Fibroblast of lung (primary cell): Measurements from ENCODE around the gene PELO. TPM values are rescaled to one million over a fixed set of nuclear protein-coding genes. Genes with fewer than 3 reads are reported as not detected.

Experiments
- DNase-seq, 2 donors: peaks; one replicate each; pipeline versions ENCODE4 v3.0.0 to v3.0.0-alpha.2; 2010; ENCODE audit warnings: low read depth in 2 of 2
- H2AFZ ChIP-seq: 2 replicates; pipeline ENCODE4 v1.5.1; 2012; ENCODE audit warnings: low read length, control low read depth, inconsistent platforms
- H3K27ac ChIP-seq: 2 replicates; pipeline ENCODE4 v1.5.1; 2011; ENCODE audit warnings: low read length, control low read depth; ENCODE audit not compliant: insufficient read depth
- H3K27me3 ChIP-seq: 2 replicates; pipeline ENCODE4 v1.5.1; 2011; ENCODE audit warnings: mild to moderate bottlenecking, low read length; ENCODE audit not compliant: control insufficient read depth, insufficient read depth
- H3K36me3 ChIP-seq: 2 replicates; pipeline ENCODE4 v1.5.1; 2011; ENCODE audit warnings: low read length; ENCODE audit not compliant: control insufficient read depth, insufficient read depth
- H3K4me1 ChIP-seq: 2 replicates; pipeline ENCODE4 v1.5.1; 2011; ENCODE audit warnings: low read length; ENCODE audit not compliant: control insufficient read depth, insufficient read depth; ENCODE audit errors: extremely low read depth
- H3K4me2 ChIP-seq: 2 replicates; pipeline ENCODE4 v1.5.1; 2011; ENCODE audit warnings: low read length, control low read depth; ENCODE audit not compliant: insufficient read depth; ENCODE audit errors: extremely low read depth
- H3K4me3 ChIP-seq, 4 experiments: fragments of 200-600 bp in 1 of 4; sonication (generic) in 1 of 4; replicated peaks in 1 of 4; 2 replicates each; pipeline ENCODE4 v1.5.1; 2011 to 2016; ENCODE audit warnings: low read length in 4 of 4, low read depth in 3 of 4, mild to moderate bottlenecking in 3 of 4, control low read depth in 2 of 4, inconsistent platforms in 1 of 4, mixed read lengths in 1 of 4; ENCODE audit not compliant: insufficient read depth in 1 of 4; ENCODE audit errors: control extremely low read depth in 1 of 4
- H3K79me2 ChIP-seq: 2 replicates; pipeline ENCODE4 v1.5.1; 2012; ENCODE audit warnings: mild to moderate bottlenecking, low read length, inconsistent platforms; ENCODE audit not compliant: control insufficient read depth, insufficient read depth
- H3K9ac ChIP-seq: 2 replicates; pipeline ENCODE4 v1.5.1; 2011; ENCODE audit warnings: mild to moderate bottlenecking, low read length, control low read depth; ENCODE audit not compliant: insufficient read depth
- H3K9me3 ChIP-seq: 2 replicates; pipeline ENCODE4 v1.5.1; 2012; ENCODE audit warnings: low read depth, low read length; ENCODE audit not compliant: control insufficient read depth, insufficient read depth
- H4K20me1 ChIP-seq: 2 replicates; pipeline ENCODE4 v1.5.1; 2011; ENCODE audit warnings: low read length; ENCODE audit not compliant: control insufficient read depth, insufficient read depth; ENCODE audit errors: extremely low read depth
- CTCF ChIP-seq, 2 donors: IDR thresholded peaks in 1 of 2; conservative IDR thresholded peaks in 1 of 2; 1 replicate in 1 of 2; 2 replicates in 1 of 2; pipeline ENCODE4 v1.5.1; 2011 to 2012; ENCODE audit warnings: low read length in 2 of 2, control low read depth in 1 of 2, inconsistent platforms in 1 of 2, low read depth in 1 of 2, mild to moderate bottlenecking in 1 of 2
- EZH2 ChIP-seq: IDR thresholded peaks from 2 replicates; pipeline ENCODE4 v1.5.1; 2012; ENCODE audit warnings: low read length, control low read depth, mild to moderate bottlenecking; ENCODE audit errors: missing control alignments
- polyA plus RNA-seq, 2 donors: library from polyadenylated mRNA; depleted of rRNA in 1 of 2; stranded (reverse) in 1 of 2; unstranded in 1 of 2; fragments of >200 nt; gene quantifications; 2 replicates each; pipeline ENCODE4 v1.2.1, GENCODE V29; 2011 to 2012; ENCODE audit warnings: missing spikeins in 1 of 2
- total RNA-seq: library from RNA; depleted of rRNA; stranded (reverse); fragments of >200 nt; gene quantifications from 2 replicates; pipeline ENCODE4 v1.2.1, GENCODE V29; 2014

Gene PELO
- total and polyA plus RNA-seq, 2 donors (not counting 1 experiment from before 2014, with no cell fraction given) = 30.5 to 45.2 TPM

DNA sequence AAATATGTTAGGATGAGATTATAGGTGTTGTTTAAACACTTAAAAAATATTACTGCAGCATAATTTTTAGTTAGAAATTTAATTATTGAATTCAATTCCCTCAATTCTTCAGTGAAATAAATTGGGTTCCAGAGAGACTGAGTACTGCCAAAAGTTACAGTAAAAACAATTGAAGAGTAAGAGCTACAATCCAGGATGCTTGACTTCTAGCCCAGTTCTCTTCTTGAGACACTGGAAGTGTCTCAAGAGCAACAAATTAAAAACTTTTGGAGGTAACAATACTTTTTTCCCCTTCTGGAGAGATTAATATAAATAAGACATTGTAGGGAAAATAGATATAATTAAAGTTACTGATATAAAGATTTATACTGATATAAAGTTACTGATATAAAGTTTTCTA is 8.3 kb downstream of the PELO start:
- Histone ChIP-seq H3K4me2 (no peak overlapping the region), H3K27ac (no peak overlapping the region), H3K79me2 (peaks cover 55% of the 10 kb centered on the region), H3K4me3 (no peak overlapping the region), H2AFZ (no peak overlapping the region), H3K36me3 (peaks cover 2% of the 10 kb centered on the region), H3K9ac (no peak overlapping the region), H3K27me3 (no peaks in the 10 kb centered on the region), H3K4me1 (peaks cover 11% of the 10 kb centered on the region), H3K9me3 (no peaks in the 10 kb centered on the region), H4K20me1 (no peaks in the 10 kb centered on the region)
- no peak for TF ChIP-seq CTCF (conservative IDR thresholded peaks at IDR 0.05 in 1 of 2, IDR thresholded peaks at IDR 0.05 in 1 of 2; ENCODE audit: low read depth in 1 of 2, low read length in 2 of 2)
- TF ChIP-seq EZH2 = no peak
- DNase-seq = no peak

- no peak overlapping the region for H3K27ac ChIP-seq
- no peaks in the 10 kb centered on the region for H4K20me1 ChIP-seq
- H3K36me3 ChIP-seq = no peaks in the 10 kb centered on the region
- H2AFZ ChIP-seq = no peak overlapping the region
- H3K27me3 ChIP-seq = no peaks in the 10 kb centered on the region
- H3K4me2 ChIP-seq = no peak overlapping the region
- H3K9me3 ChIP-seq = no peaks in the 10 kb centered on the region
- H3K79me2 ChIP-seq = peaks cover 56% of the 10 kb centered on the region
- peaks cover 10% of the 10 kb centered on the region for H3K4me1 ChIP-seq
- H3K4me3 ChIP-seq = no peak overlapping the region
- TF ChIP-seq EZH2 (no peak), CTCF (conservative IDR thresholded peaks at IDR 0.05 in 1 of 2, IDR thresholded peaks at IDR 0.05 in 1 of 2; ENCODE audit: low read depth in 1 of 2, low read length in 2 of 2) (no peak)
- no peak overlapping the region for H3K9ac ChIP-seq
- no peak for DNase-seq
Measured at GRCh38 chr5:52796516-52797103, 8.9 kb downstream of the PELO start.

DNA sequence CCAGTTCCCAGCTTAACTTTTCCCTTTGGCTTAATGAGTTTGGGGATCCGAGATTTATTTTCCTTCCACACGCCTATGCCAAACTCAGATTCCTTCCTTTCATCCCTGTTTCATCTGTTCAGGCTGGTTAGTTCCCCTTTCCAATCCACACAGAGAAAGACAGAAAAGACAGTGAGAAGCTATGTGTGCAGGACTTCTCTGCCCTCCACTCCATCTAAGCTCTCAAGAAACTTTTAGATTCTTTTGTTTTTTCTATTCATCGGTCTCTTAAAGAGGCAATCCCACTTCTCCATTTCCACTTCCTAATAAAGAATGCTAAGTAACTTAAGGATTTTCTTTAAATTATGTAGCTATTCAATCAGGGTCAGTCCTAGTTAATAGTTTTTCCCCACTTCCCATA is 11.2 kb downstream of the PELO start:
- Histone ChIP-seq H3K4me1 (peaks cover 10% of the 10 kb centered on the region), H3K79me2 (peaks cover 66% of the 10 kb centered on the region), H2AFZ (peak overlapping the region; percentile 9), H3K4me2 (peak overlapping the region; percentile 97), H3K36me3 (no peaks in the 10 kb centered on the region), H3K4me3 (peak overlapping the region; percentile 72 to 96 (median 86)), H3K9me3 (no peaks in the 10 kb centered on the region), H3K9ac (peak overlapping the region; percentile 61), H4K20me1 (no peaks in the 10 kb centered on the region), H3K27me3 (no peaks in the 10 kb centered on the region), H3K27ac (peak overlapping the region; percentile 99)
- no peak for DNase-seq
- no peak for TF ChIP-seq EZH2
- TF ChIP-seq CTCF (conservative IDR thresholded peaks at IDR 0.05 in 1 of 2, IDR thresholded peaks at IDR 0.05 in 1 of 2; ENCODE audit: low read depth in 1 of 2, low read length in 2 of 2) = no peak
